Kidney (tissue), 14 donors: ENCODE measurements around the gene DPP6. TPM values are rescaled to one million over a fixed set of nuclear protein-coding genes. Genes with fewer than 3 reads are reported as not detected.

Experiments
- DNase-seq, 5 donors: peaks; one replicate each; pipeline ENCODE4 v3.0.0-alpha.2; 2013 to 2020
- FAIRE-seq: peaks from 2 replicates; lab custom pipeline; 2012; peaks lifted over from hg19 to GRCh38; lab: Jason Lieb, UNC
- H3K27ac ChIP-seq, 2 donors: one replicate each; pipeline ENCODE4 v1.7.0; 2013; ENCODE audit warnings: low read depth in 2 of 2, low read length in 2 of 2, inconsistent platforms in 1 of 2
- H3K27me3 ChIP-seq: one replicate; pipeline ENCODE4 v1.7.1; 2013; ENCODE audit warnings: low read length, inconsistent platforms; ENCODE audit not compliant: control insufficient read depth, insufficient read depth
- H3K36me3 ChIP-seq, 3 donors: one replicate each; pipeline versions ENCODE4 v1.7.0 to v1.7.1; 2013; ENCODE audit warnings: low read length in 3 of 3, control low read depth in 1 of 3, inconsistent platforms in 1 of 3; ENCODE audit not compliant: insufficient read depth in 3 of 3, control insufficient read depth in 2 of 3
- H3K4me1 ChIP-seq, 3 donors: one replicate each; pipeline versions ENCODE4 v1.7.0 to v1.7.1; 2013; ENCODE audit warnings: low read length in 3 of 3, inconsistent platforms in 1 of 3, low read depth in 1 of 3; ENCODE audit not compliant: control insufficient read depth in 2 of 3, insufficient read depth in 2 of 3
- H3K4me3 ChIP-seq, 3 donors: one replicate each; pipeline versions ENCODE4 v1.7.0 to v1.8.1; 2013; ENCODE audit warnings: low read length in 3 of 3, control low read depth in 1 of 3, inconsistent platforms in 1 of 3
- H3K9ac ChIP-seq, 3 donors: one replicate each; pipeline versions ENCODE4 v1.7.0 to v1.7.1; 2013; ENCODE audit warnings: low read length in 3 of 3, control low read depth in 1 of 3, inconsistent platforms in 1 of 3
- H3K9me3 ChIP-seq, 3 donors: one replicate each; pipeline versions ENCODE4 v1.7.0 to v1.7.1; 2013; ENCODE audit warnings: low read length in 3 of 3, control low read depth in 1 of 3, inconsistent platforms in 1 of 3; ENCODE audit not compliant: control insufficient read depth in 2 of 3, insufficient read depth in 1 of 3
- intact Hi-C: fragments of 100-400 bp; cut with DNase I; formaldehyde crosslinking; loops from one replicate; pipeline ENCODE4 v1.11.1; 2022
- polyA plus RNA-seq: library from polyadenylated mRNA; stranded (reverse); fragments of 350-450 nt; fragmentation: Illumina TruSeq; extraction: RNeasy Lipid Tissue Mini Kit (QIAGEN cat#74804); gene quantifications from one replicate; pipeline ENCODE4 v1.2.3, GENCODE V29; 2014; ENCODE audit warnings: low read depth, low replicate concordance; ENCODE audit not compliant: insufficient read depth
- total RNA-seq: library from RNA; stranded (reverse); fragmentation: NEBNext Ultra II Directional; extraction: Animal tissue kit (Norgen Biotek cat#: 25700); gene quantifications from one replicate; pipeline ENCODE4 v1.2.1, GENCODE V29; 2021
- TF ChIP-seq, protein P1 (sequence below): IDR thresholded peaks from 3 replicates; pipeline ENCODE4 v1.5.1; 2012; ENCODE audit warnings: mild to moderate bottlenecking, moderate library complexity, borderline replicate concordance; ENCODE audit not compliant: insufficient read depth; ENCODE audit errors: extremely low read depth
- donor health status: control.
- donor health status: control.
- donor health status: control.
- donor health status: control.
- donor health status: control.
- donor health status: DM: yes; HTN: yes; CAD: no.
- donor health status: Normal renal cell carcinoma (clear cell type).

Gene DPP6
- total and polyA plus RNA-seq, 2 donors from 2014 or later: 1.8 to 6.9 TPM

DNA sequence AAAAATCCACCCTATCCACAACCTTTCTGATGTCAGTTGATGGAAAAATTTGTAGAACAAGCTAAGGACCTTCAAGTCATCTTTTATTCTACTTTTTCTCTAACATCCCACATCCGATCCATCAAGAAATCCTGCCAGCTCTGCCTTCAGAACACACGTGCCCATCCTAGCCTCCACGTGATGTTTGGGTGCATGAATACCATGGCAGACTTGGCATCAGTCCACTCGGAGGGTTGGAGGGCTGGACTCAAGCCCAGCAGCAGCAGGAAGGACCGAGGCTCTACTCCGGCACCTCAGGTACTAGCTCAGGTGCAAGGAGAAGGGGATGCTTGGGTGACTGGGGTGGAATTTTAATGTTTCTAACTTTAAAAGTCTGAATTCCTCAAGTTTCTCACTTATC, 428.6 kb downstream of the DPP6 start:
- no peaks in the 10 kb centered on the region for H3K4me1 ChIP-seq
- no peak overlapping the region for H3K4me3 ChIP-seq
- H3K27ac ChIP-seq: no peak overlapping the region
- DNase-seq (no peak), FAIRE-seq (no peak)
- H3K36me3 ChIP-seq: no peaks in the 10 kb centered on the region
- TF ChIP-seq, protein P1, sequence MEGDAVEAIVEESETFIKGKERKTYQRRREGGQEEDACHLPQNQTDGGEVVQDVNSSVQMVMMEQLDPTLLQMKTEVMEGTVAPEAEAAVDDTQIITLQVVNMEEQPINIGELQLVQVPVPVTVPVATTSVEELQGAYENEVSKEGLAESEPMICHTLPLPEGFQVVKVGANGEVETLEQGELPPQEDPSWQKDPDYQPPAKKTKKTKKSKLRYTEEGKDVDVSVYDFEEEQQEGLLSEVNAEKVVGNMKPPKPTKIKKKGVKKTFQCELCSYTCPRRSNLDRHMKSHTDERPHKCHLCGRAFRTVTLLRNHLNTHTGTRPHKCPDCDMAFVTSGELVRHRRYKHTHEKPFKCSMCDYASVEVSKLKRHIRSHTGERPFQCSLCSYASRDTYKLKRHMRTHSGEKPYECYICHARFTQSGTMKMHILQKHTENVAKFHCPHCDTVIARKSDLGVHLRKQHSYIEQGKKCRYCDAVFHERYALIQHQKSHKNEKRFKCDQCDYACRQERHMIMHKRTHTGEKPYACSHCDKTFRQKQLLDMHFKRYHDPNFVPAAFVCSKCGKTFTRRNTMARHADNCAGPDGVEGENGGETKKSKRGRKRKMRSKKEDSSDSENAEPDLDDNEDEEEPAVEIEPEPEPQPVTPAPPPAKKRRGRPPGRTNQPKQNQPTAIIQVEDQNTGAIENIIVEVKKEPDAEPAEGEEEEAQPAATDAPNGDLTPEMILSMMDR: no peak
- no peaks in the 10 kb centered on the region for H3K9me3 ChIP-seq
- no peak overlapping the region for H3K9ac ChIP-seq
- H3K27me3 ChIP-seq: no peaks in the 10 kb centered on the region
- intact Hi-C loops: no loop called here

GRCh38 chr7:154482863-154483262, 430.7 kb downstream of the DPP6 start:
- no peaks in the 10 kb centered on the region for H3K9me3 ChIP-seq
- no peaks in the 10 kb centered on the region for H3K36me3 ChIP-seq
- H3K27me3 ChIP-seq: no peaks in the 10 kb centered on the region
- H3K27ac ChIP-seq: no peak overlapping the region
- FAIRE-seq (no peak), DNase-seq (no peak)
- TF ChIP-seq, protein P1: no peak
- intact Hi-C loops: no loop called here
- H3K4me1 ChIP-seq: no peaks in the 10 kb centered on the region
- no peak overlapping the region for H3K4me3 ChIP-seq
- H3K9ac ChIP-seq: no peak overlapping the region

DNA sequence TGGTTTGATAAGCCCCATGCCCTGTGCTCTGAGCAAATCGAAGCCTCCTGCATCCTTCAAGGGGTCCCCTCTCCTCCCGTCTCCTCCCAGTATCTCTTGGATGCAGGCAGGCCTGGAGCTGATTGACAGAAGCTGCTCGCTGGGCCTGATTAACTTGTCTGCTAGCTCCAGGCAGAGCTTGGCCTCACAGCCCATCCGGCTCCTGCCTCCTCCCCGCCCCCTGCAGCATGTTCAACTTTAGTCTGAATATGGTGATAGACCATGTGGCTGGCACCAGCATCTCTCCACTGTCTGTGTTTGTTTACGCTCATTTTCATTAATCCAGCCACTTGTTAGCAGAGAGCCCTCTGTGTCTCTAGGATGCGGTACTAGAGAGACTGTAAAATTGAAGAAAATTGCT, 432.2 kb downstream of the DPP6 start:
- Histone ChIP-seq H3K9me3 (no peaks in the 10 kb centered on the region), H3K4me3 (no peak overlapping the region), H3K9ac (no peak overlapping the region), H3K36me3 (no peaks in the 10 kb centered on the region), H3K27me3 (no peaks in the 10 kb centered on the region), H3K27ac (no peak overlapping the region), H3K4me1 (no peaks in the 10 kb centered on the region)
- no peak for DNase-seq
- TF ChIP-seq, protein P1: no peak
- FAIRE-seq: no peak
- intact Hi-C loops: no loop called here

GRCh38 chr7:154484943-154485342, 432.7 kb downstream of the DPP6 start:
- intact Hi-C loops: no loop called here
- H3K9ac ChIP-seq: no peak overlapping the region
- H3K4me1 ChIP-seq: no peaks in the 10 kb centered on the region
- no peaks in the 10 kb centered on the region for H3K36me3 ChIP-seq
- H3K27me3 ChIP-seq: no peaks in the 10 kb centered on the region
- no peak for DNase-seq
- H3K27ac ChIP-seq: no peak overlapping the region
- no peaks in the 10 kb centered on the region for H3K9me3 ChIP-seq
- TF ChIP-seq, protein P1: no peak
- H3K4me3 ChIP-seq: no peak overlapping the region
- no peak for FAIRE-seq
